ENCODE results near the gene GLT1D1. TPM values are rescaled to one million over a fixed set of nuclear protein-coding genes. Genes with fewer than 3 reads are reported as not detected.

The GLT1D1 gene
- total and polyA plus RNA-seq, 12 donors = 0.07 to 0.50 (median 0.33) TPM; not detected in 4

DNA sequence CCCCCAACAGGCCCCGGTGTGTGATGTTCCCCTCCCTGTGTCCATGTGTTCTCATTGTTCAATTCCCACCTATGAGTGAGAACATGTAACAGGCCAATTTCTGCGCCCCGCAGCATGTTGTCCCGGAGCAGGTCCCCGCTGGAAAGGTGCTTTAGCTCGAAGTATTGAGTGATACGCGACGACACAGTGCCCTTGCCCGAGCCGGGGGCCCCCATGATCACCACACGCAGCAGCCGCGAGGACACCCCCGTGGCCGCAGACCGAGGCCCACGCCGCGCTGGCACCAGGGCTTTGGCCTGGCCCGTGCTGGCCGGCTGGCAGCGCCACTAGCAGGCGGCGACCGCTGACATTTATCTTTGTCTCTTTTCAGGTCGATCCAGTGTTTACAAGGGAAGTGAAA, 91.7 kb downstream of the GLT1D1 start:
- Histone ChIP-seq H3K27me3 (no peaks in the 10 kb centered on the region), H3K9me3 (replicated peaks in 1 of 3) (no peaks in the 10 kb centered on the region), H3K4me3 (no peak overlapping the region), H3K4me1 (replicated peaks in 1 of 2) (no peaks in the 10 kb centered on the region), H3K36me3 (replicated peaks in 1 of 2) (no peaks in the 10 kb centered on the region), H3K27ac (no peak overlapping the region)
- no peak for TF ChIP-seq POLR2A (IDR thresholded peaks at IDR 0.05)
- TF ChIP-seq, protein P1, sequence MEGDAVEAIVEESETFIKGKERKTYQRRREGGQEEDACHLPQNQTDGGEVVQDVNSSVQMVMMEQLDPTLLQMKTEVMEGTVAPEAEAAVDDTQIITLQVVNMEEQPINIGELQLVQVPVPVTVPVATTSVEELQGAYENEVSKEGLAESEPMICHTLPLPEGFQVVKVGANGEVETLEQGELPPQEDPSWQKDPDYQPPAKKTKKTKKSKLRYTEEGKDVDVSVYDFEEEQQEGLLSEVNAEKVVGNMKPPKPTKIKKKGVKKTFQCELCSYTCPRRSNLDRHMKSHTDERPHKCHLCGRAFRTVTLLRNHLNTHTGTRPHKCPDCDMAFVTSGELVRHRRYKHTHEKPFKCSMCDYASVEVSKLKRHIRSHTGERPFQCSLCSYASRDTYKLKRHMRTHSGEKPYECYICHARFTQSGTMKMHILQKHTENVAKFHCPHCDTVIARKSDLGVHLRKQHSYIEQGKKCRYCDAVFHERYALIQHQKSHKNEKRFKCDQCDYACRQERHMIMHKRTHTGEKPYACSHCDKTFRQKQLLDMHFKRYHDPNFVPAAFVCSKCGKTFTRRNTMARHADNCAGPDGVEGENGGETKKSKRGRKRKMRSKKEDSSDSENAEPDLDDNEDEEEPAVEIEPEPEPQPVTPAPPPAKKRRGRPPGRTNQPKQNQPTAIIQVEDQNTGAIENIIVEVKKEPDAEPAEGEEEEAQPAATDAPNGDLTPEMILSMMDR (IDR thresholded peaks at IDR 0.05) = no peak
- DNase-seq = no peak
- 91 to 96% (median 93%) methylated on average over 10 to 27 of the region's 27 CpGs for WGBS, 4 donors
- intact Hi-C loops (cut with DNase I) = no loop called here

DNA sequence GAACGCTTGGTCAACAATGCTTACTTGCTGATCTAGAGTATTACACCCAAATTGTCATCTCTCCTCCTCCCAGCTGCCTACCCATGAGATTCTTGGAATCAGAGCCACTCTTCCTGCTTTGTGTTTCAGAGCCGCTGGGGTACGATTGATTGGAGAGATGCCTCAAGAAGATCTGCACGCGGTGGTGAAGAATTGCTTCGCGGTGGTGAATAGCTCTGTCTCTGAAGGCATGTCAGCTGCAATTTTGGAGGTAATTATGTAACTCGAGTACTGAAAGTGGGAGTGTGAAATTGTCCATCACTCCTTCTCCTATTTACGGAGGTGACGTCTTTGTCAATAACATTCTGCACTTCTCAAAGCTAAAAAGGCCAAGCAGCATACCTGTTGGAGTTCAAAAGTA, 93.9 kb downstream of the GLT1D1 start:
- H3K9me3 ChIP-seq (replicated peaks in 1 of 3) = no peaks in the 10 kb centered on the region
- H3K4me3 ChIP-seq = no peak overlapping the region
- intact Hi-C loops (cut with DNase I) = no loop called here
- no peak for DNase-seq
- no peaks in the 10 kb centered on the region for H3K36me3 ChIP-seq (replicated peaks in 1 of 2)
- H3K27ac ChIP-seq = no peak overlapping the region
- no peaks in the 10 kb centered on the region for H3K4me1 ChIP-seq (replicated peaks in 1 of 2)
- no peaks in the 10 kb centered on the region for H3K27me3 ChIP-seq
- WGBS, 4 donors = 62 to 77% (median 67%) methylated on average over 10 of the region's 10 CpGs
- no peak for TF ChIP-seq POLR2A (IDR thresholded peaks at IDR 0.05)
- TF ChIP-seq, protein P1 (IDR thresholded peaks at IDR 0.05) = no peak

DNA sequence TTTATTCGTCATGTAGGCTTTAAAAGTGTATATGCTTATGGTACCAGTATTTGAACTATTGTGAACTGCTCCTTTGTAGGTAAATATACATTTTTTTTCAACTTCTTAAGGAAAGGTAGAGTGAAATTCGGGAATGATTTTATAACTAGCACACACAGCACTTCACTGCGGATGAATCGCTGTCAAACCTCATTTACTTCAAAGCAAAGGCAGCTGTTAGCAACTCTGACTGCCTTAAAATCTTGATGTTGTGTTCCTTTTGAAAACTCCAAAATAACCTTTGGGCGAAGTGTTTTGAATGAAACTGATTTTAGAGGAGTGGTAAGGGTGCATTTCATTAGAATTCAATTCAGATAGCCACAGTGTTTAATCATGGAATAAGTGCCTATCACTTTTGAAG, 95.8 kb downstream of the GLT1D1 start:
- H3K4me1 ChIP-seq (replicated peaks in 1 of 2) = no peaks in the 10 kb centered on the region
- H3K36me3 ChIP-seq (replicated peaks in 1 of 2) = no peaks in the 10 kb centered on the region
- no peaks in the 10 kb centered on the region for H3K9me3 ChIP-seq (replicated peaks in 1 of 3)
- no peak for TF ChIP-seq POLR2A (IDR thresholded peaks at IDR 0.05)
- TF ChIP-seq, protein P1 (IDR thresholded peaks at IDR 0.05) = no peak
- H3K4me3 ChIP-seq = no peak overlapping the region
- H3K27ac ChIP-seq = no peak overlapping the region
- H3K27me3 ChIP-seq = no peaks in the 10 kb centered on the region
- no peak for DNase-seq
- intact Hi-C loops (cut with DNase I) = no loop called here
- 82 to 89% (median 83%) methylated on average over 5 of the region's 5 CpGs for WGBS, 4 donors

DNA sequence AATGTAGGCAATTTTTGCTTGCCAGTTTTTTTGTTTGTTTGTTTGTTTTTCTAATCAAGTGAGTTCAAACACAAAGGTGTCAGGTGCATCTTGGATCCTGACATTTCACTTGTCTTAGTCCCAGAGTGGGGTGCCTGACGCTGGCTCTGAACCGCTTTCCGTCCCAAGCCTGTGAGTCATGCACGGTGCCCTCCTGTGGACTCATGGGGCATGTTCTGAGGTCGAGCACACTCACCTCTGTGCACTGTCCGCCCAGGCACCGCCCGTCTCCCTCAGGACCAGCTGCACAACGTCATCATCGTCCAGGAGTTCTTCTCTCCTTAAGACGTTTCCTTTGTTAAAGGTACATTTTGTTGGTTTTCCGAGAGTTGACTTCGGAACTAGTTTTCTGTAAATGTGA, 98.2 kb downstream of the GLT1D1 start:
- TF ChIP-seq, protein P1 (IDR thresholded peaks at IDR 0.05) = no peak
- TF ChIP-seq POLR2A (IDR thresholded peaks at IDR 0.05) = no peak
- 77 to 82% (median 78%) methylated on average over 13 of the region's 13 CpGs for WGBS, 4 donors
- no peak for DNase-seq
- H3K4me1 ChIP-seq (replicated peaks in 1 of 2) = no peaks in the 10 kb centered on the region
- intact Hi-C loops (cut with DNase I) = no loop called here
- H3K4me3 ChIP-seq = no peak overlapping the region
- H3K27ac ChIP-seq = no peak overlapping the region
- no peaks in the 10 kb centered on the region for H3K27me3 ChIP-seq
- H3K9me3 ChIP-seq (replicated peaks in 1 of 3) = no peaks in the 10 kb centered on the region
- no peaks in the 10 kb centered on the region for H3K36me3 ChIP-seq (replicated peaks in 1 of 2)

All from adrenal gland (tissue), 12 donors.